Liver (tissue), 9 donors: ENCODE results near the gene LMAN2. TPM values are rescaled to one million over a fixed set of nuclear protein-coding genes. Genes with fewer than 3 reads are reported as not detected.

ENCODE experiments used
- DNase-seq: peaks from one replicate; pipeline ENCODE4 v3.0.0-alpha.2; 2017; ENCODE audit warnings: low spot score
- H3K27ac ChIP-seq, 2 donors: one replicate each; pipeline ENCODE4 v1.7.0; 2013; ENCODE audit warnings: inconsistent platforms in 2 of 2, low read length in 2 of 2, control low read depth in 1 of 2, low read depth in 1 of 2, mild to moderate bottlenecking in 1 of 2
- H3K27me3 ChIP-seq, 4 donors: one replicate each; pipeline versions ENCODE4 v1.6.1 to v1.7.0; 2013; ENCODE audit warnings: low read length in 3 of 4, inconsistent platforms in 1 of 4, mild to moderate bottlenecking in 1 of 4, moderate library complexity in 1 of 4; ENCODE audit not compliant: control insufficient read depth in 4 of 4, insufficient read depth in 4 of 4
- H3K36me3 ChIP-seq, 4 donors: one replicate each; pipeline versions ENCODE4 v1.6.1 to v1.7.0; 2013; ENCODE audit warnings: low read length in 3 of 4, mild to moderate bottlenecking in 3 of 4, low read depth in 1 of 4, moderate library complexity in 1 of 4; ENCODE audit not compliant: control insufficient read depth in 4 of 4, insufficient read depth in 3 of 4
- H3K4me1 ChIP-seq, 4 donors: one replicate each; pipeline versions ENCODE4 v1.6.1 to v1.7.0; 2013; ENCODE audit warnings: low read length in 3 of 4, mild to moderate bottlenecking in 3 of 4, moderate library complexity in 1 of 4; ENCODE audit not compliant: control insufficient read depth in 4 of 4, insufficient read depth in 4 of 4
- H3K4me3 ChIP-seq, 3 donors: one replicate each; pipeline versions ENCODE4 v1.6.1 to v1.7.0; 2013; ENCODE audit warnings: low read length in 3 of 3, control low read depth in 1 of 3, low read depth in 1 of 3, mild to moderate bottlenecking in 1 of 3
- H3K9ac ChIP-seq, 2 donors: one replicate each; pipeline ENCODE4 v1.7.0; 2013; ENCODE audit warnings: low read length in 2 of 2, mild to moderate bottlenecking in 2 of 2, moderate library complexity in 2 of 2, control low read depth in 1 of 2, low read depth in 1 of 2
- H3K9me3 ChIP-seq, 4 donors: one replicate each; pipeline versions ENCODE4 v1.6.1 to v1.7.0; 2013; ENCODE audit warnings: low read length in 3 of 4; ENCODE audit not compliant: control insufficient read depth in 4 of 4
- ATF3 ChIP-seq: IDR thresholded peaks from 2 replicates; pipeline ENCODE4 v1.6.1; 2016; ENCODE audit warnings: antibody characterized with exemption
- CTCF ChIP-seq: fragments of 150-350 bp; IDR thresholded peaks from 2 replicates; pipeline ENCODE4 v1.5.1; 2017; ENCODE audit warnings: improper control_type of control experiment, low read depth, low read length; ENCODE audit not compliant: missing input control
- EGR1 ChIP-seq, 2 donors: IDR thresholded peaks; 2 replicates each; pipeline ENCODE4 v1.6.1; 2016 to 2018; ENCODE audit warnings: antibody characterized with exemption in 2 of 2, low read depth in 2 of 2
- FOXA1 ChIP-seq: IDR thresholded peaks from 2 replicates; pipeline ENCODE4 v1.6.1; 2016; ENCODE audit warnings: antibody characterized with exemption
- FOXA2 ChIP-seq: IDR thresholded peaks from 2 replicates; pipeline ENCODE4 v1.6.1; 2016; ENCODE audit warnings: antibody characterized with exemption
- GABPA ChIP-seq, 2 donors: IDR thresholded peaks in 1 of 2; conservative IDR thresholded peaks in 1 of 2; 2 replicates each; pipeline ENCODE4 v1.6.1; 2016; ENCODE audit warnings: antibody characterized with exemption in 2 of 2, mild to moderate bottlenecking in 1 of 2, moderate library complexity in 1 of 2
- HNF4A ChIP-seq, 2 donors: conservative IDR thresholded peaks; 2 replicates each; pipeline ENCODE4 v1.6.1; 2016; ENCODE audit warnings: antibody characterized with exemption in 2 of 2, mild to moderate bottlenecking in 2 of 2
- HNF4G ChIP-seq: IDR thresholded peaks from 2 replicates; pipeline ENCODE4 v1.6.1; 2016; ENCODE audit warnings: antibody characterized with exemption
- JUND ChIP-seq, 2 donors: IDR thresholded peaks; 2 replicates each; pipeline ENCODE4 v1.6.1; 2016; ENCODE audit warnings: antibody characterized with exemption in 2 of 2
- NR2F2 ChIP-seq: IDR thresholded peaks from 2 replicates; pipeline ENCODE4 v1.6.1; 2016; ENCODE audit warnings: antibody characterized with exemption
- RAD21 ChIP-seq, 2 donors: IDR thresholded peaks; 2 replicates each; pipeline ENCODE4 v1.6.1; 2016; ENCODE audit warnings: antibody characterized with exemption in 2 of 2, mild to moderate bottlenecking in 2 of 2
- REST ChIP-seq: IDR thresholded peaks from 2 replicates; pipeline ENCODE4 v1.6.1; 2016; ENCODE audit warnings: antibody characterized with exemption, mild to moderate bottlenecking
- RXRA ChIP-seq, 2 donors: IDR thresholded peaks; 2 replicates each; pipeline ENCODE4 v1.6.1; 2017 to 2018; ENCODE audit warnings: antibody characterized with exemption in 2 of 2, mild to moderate bottlenecking in 1 of 2
- SP1 ChIP-seq: IDR thresholded peaks from 2 replicates; pipeline ENCODE4 v1.6.1; 2018; ENCODE audit warnings: antibody characterized with exemption, mild to moderate bottlenecking
- YY1 ChIP-seq: IDR thresholded peaks from 2 replicates; pipeline ENCODE4 v1.6.1; 2016; ENCODE audit warnings: antibody characterized with exemption, mild to moderate bottlenecking
- ZBTB33 ChIP-seq: IDR thresholded peaks from 2 replicates; pipeline ENCODE4 v1.6.1; 2016; ENCODE audit warnings: antibody characterized with exemption
- WGBS: extraction: QIAGEN DNeasy Blood & Tissue Kit; methylation state at CpG from one replicate; pipeline ENCODE4 v1.1.7; 2013; 5-methylcytosine and 5-hydroxymethylcytosine counted together
- polyA plus RNA-seq, 2 donors: library from polyadenylated mRNA; stranded (reverse) in 1 of 2; unstranded in 1 of 2; fragments of 200-250 nt in 1 of 2; fragments of >200 nt in 1 of 2; fragmentation: Nextera tagmentation in 1 of 2; extraction: Ambion mirVana in 1 of 2; gene quantifications; one replicate each; pipeline versions ENCODE4 v1.2.1 to v1.2.3, GENCODE V29; 2013 to 2015
- total RNA-seq, 2 donors: library from RNA; depleted of rRNA; stranded (reverse); fragments of >200 nt; gene quantifications; one replicate each; pipeline ENCODE4 v1.2.3, GENCODE V29; 2014
- donor health status: healthy.
- donor health status: healthy.
- donor health status: healthy.
- donor health status: healthy.
- donor health status: healthy.

The LMAN2 gene
- total and polyA plus RNA-seq, 4 donors: 243 to 478 (median 364) TPM

GRCh38 chr5:177330991-177331842 lies 20.3 kb downstream of the LMAN2 start:
- Histone ChIP-seq H3K27ac (no peak overlapping the region), H3K27me3 (no peaks in the 10 kb centered on the region), H3K4me3 (no peak overlapping the region), H3K9ac (no peak overlapping the region), H3K4me1 (peaks cover 1 to 3% (median 2%) of the 10 kb centered on the region in 4 donors), H3K36me3 (peaks cover 23 to 64% (median 36%) of the 10 kb centered on the region in 4 donors), H3K9me3 (no peaks in the 10 kb centered on the region)
- WGBS: 82% methylated on average over 27 of the region's 27 CpGs
- no peak for TF ChIP-seq REST
- no peak for TF ChIP-seq HNF4A (conservative IDR thresholded peaks at IDR 0.05)
- DNase-seq: no peak

- no peak for TF ChIP-seq ATF3
- TF ChIP-seq RAD21 (IDR thresholded peaks at IDR 0.05): no peak
- no peak for TF ChIP-seq YY1
- TF ChIP-seq SP1: no peak
- TF ChIP-seq CTCF: no peak
- no peak for TF ChIP-seq EGR1 (IDR thresholded peaks at IDR 0.05; ENCODE audit: low read depth in 2 of 2)
- no peak for TF ChIP-seq ZBTB33
- no peak for TF ChIP-seq HNF4G
- TF ChIP-seq FOXA2: no peak
- no peak for TF ChIP-seq REST
- no peak for TF ChIP-seq RXRA (IDR thresholded peaks at IDR 0.05)
- no peak for TF ChIP-seq JUND (IDR thresholded peaks at IDR 0.05)
- TF ChIP-seq FOXA1: no peak
- TF ChIP-seq GABPA (IDR thresholded peaks at IDR 0.05 in 1 of 2, conservative IDR thresholded peaks at IDR 0.05 in 1 of 2): no peak
- TF ChIP-seq NR2F2: no peak
- DNase-seq: no peak
- Histone ChIP-seq H3K9ac (no peak overlapping the region), H3K9me3 (no peaks in the 10 kb centered on the region), H3K36me3 (peaks cover 18 to 51% (median 29%) of the 10 kb centered on the region in 4 donors), H3K27me3 (no peaks in the 10 kb centered on the region), H3K4me3 (no peak overlapping the region), H3K4me1 (peaks cover 3 to 9% (median 7%) of the 10 kb centered on the region in 4 donors), H3K27ac (no peak overlapping the region)
- 90% methylated on average over 6 of the region's 6 CpGs for WGBS
Measured at GRCh38 chr5:177329883-177330282, 21.6 kb downstream of the LMAN2 start.
